ENCODE data around the gene ANKRD11. TPM values are rescaled to one million over a fixed set of nuclear protein-coding genes. Genes with fewer than 3 reads are reported as not detected.
A peak's percentile ranks its signal among the peaks of the same experiment; 100 is the strongest.

Gene ANKRD11
- 72.7 TPM for polyA plus RNA-seq (ENCODE audit: insufficient read length)

DNA sequence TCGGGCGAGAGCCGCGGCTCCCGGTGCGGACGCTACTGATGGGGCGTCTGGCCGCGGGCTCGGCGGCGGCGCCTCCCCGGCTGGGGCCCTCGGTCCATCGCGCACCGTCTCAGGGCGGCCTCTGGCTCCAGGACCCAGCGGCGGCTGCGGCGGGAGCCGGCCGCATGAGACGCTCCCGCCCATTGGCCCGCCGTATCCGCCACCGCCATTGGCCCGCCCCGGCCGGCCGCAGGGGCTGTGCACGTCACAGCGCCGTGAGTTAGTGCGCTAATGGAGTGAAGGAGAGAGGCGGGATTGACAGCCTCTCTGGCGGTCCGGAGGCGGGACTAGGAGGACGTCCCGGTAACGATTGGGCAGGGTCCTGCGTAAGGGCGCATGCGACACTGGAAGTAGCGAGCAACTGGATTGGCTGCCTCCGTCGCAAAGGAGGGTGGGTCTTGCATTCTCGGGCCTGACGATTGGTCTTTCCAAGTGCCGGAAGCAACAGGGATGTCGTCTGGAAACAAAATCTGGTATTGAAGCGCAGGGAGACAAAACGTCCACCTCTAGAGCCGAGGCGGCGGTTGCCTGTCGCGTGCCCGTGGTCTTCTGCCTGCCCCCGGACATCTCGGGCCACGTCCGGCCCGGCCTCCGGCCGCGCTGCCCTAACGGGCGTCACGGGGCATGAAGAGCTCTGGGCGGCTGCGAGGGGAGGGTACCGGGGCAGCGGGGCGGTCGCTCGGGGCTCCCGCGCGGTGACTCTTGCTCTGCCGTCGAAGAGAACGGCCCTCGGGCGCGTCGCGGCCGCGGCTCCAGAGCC is at the start of gene ANKRD11:
TSS of gene ANKRD11 (minus strand) at position 123 of the 799 bp plus-strand sequence. CDS start 173,542 bp downstream, outside the sequence.
- peak; percentile 99 for DNase-seq

DNA sequence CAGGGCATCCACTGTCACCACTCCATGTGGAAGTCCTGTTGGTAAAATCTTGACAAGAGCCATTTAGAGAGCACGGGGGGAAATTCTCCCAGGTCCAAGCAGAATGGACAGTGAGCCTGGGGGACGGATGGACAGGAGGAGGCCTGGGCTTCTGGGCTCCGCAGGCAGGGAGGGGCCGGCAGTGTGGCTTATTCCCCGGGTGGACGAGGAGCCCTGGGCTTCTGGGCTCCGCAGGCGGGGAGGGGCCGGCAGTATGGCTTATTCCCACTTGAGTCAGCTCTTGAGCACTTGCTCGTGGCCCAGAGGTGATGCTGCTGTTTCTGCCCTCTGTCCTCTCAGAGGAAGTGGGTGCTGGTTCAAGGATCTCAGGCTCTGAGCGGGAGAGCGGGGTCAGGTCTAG is 47.9 kb upstream of the ANKRD11 start:
- DNase-seq = no peak

DNA sequence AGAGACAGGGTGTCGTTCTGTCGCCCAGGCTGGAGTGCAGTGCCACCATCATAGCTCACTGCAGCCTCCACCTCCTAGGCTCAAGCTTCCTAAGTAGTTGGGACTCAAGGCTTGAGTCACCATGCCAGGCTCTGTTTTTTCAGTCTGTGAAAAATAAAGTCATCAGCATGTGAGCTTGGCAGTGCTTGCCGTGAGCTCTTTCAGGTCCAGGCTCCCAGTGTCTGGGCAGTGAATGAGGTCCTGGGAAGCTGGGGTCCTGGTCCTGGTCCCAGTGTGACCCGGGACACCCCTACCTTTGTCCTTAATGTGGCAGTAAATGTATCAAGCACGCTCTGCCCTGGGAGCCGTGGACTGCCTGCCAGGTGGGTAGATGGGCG is 47.2 kb upstream of the ANKRD11 start:
- no peak for DNase-seq

DNA sequence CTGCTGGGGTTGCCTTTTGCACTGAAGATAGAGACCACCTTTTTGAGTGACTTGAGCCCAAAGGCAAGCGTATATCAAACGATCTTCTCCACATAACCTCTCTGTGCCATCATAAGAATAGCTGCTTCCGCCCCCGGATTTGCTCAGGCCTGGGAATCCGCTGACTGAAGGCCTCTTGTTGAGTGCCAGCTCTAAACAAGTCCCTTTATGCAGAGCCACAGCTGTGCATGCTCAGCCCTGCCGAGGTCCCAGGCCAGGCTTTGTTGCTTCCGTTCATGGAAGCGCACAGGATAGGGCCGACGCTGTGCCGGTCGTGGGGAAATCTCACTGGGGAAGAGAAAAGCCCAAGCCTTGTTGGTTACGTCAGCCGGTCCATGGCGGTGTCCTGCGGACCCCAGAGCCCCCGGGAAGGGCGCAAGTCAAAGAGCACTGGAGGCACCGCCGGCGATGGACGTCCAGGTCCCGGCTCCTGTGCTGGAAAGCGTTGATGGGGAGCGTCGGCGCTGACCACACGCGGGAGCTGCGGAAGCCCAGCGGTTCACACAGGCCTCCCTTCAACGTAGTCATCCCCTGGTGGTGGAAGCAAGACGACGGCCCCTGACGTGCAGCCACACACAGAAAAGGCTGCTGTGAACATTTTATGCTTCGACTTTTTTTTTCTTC is 46.7 kb upstream of the ANKRD11 start:
- DNase-seq = no peak

DNA sequence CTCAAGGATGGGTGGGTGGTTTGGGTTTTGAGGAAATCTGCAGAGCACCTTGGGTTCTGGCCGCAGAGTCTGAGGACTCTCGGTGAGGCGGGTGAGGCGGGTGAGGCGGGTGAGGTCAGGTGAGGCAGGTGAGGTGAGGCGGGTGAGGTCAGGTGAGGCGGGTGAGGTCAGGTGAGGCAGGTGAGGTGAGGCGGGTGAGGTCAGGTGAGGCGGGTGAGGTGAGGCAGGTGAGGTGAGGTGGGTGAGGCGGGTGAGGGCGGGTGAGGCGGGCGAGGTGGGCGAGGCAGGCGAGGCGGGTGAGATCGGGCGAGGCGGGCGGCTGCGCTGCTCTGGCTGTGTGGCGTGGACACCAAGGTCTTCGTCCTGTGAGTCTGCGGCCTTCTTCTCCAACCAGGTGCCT is 46.0 kb upstream of the ANKRD11 start:
- DNase-seq = no peak

DNA sequence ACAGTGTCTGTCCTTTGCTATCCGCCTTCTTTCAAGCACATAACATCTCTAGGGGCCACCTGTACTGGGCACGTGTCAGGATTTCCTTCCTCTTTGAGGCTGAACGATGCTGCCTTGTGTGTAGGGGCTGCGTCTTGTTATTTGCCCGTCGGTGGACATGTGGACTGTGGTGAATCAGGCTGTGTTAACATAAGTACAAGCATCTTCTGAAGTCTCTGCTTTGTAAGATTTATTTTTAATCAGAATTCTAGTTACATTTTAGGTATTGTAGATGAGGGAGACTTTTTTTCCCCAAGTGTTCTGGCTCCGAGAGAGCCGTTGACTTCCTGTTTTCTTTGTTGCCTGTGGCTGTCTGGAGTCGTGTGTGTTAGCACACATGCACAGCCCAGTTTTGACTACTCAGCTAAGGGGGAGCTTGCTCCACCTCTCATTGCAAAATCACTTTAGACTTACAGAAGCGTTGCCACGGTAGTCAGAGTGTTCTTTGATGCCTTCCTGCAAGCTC is 43.9 kb upstream of the ANKRD11 start:
- DNase-seq = peak; percentile 31

DNA sequence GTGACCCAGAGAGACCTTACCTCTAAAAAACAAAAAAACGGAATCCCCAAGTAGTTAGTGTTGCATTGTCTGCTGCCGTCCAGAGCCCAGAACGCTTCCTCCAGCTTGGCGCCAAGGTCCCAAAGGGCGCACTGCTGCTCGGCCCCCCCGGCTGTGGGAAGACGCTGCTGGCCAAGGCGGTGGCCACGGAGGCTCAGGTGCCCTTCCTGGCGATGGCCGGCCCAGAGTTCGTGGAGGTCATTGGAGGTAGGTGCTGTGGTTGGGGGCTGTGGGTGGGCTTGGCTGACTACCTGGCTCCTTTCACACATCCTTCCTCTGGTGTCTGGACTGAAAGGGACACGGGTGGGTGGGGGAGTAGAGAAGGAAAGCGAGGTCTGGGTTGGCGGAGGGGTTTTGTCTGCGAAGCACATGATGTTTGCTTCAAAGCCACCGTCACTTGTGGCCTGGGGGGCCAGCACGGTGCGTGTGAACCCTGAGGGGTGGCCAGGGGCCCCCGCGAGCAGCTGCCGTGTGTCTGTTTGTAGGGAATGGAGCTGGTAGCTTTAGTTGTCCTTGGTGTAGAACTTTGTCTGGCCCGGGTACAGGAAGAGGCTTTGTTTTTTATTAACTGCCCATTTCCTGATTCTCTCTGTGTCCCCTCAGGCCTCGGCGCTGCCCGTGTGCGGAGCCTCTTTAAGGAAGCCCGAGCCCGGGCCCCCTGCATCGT is 41.6 kb upstream of the ANKRD11 start:
- no peak for DNase-seq

DNA sequence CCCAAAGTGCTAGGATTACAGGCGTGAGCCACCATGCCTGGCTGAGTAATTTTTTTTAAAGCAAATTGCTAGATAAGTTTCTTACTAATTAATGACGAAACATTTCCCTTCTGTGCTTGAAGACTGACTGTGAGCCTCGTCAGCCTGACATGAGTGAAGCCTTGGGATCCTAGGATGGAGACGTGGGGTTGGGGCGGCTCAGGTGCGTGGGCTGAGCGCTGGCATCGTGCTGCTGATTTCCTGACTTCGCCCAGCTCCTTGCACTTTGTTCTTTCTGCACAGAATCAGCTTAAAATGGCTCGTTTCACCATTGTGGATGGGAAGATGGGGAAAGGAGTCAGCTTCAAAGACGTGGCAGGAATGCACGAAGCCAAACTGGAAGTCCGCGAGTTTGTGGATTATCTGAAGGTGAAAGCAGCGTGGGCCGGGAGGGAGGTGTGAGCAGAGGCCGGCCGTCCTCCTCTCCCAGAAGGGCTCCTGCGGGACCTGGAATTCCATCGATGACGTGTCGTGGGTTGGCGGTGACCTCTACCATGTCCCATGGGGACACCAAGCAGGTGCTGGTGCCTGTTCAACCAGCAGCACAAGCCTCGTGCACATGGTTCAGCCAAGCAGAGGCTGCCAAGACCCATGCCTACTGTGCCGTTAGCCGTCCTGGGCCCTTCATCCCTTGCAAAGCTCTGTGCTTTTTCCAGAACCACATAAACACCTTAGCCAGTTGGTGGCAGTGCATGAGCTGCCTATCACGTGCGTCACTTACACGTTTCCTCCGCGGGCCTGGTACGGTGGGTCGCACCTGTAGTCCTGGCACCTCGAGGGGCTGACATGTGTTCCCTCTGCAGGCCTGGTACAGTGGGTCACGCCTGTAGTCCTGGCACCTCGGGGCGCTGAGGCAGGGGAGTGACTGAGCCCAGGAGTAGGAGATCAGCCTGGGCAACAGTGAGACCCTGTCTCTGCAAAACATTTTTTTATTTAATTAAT is 40.3 kb upstream of the ANKRD11 start:
- DNase-seq = no peak

DNA sequence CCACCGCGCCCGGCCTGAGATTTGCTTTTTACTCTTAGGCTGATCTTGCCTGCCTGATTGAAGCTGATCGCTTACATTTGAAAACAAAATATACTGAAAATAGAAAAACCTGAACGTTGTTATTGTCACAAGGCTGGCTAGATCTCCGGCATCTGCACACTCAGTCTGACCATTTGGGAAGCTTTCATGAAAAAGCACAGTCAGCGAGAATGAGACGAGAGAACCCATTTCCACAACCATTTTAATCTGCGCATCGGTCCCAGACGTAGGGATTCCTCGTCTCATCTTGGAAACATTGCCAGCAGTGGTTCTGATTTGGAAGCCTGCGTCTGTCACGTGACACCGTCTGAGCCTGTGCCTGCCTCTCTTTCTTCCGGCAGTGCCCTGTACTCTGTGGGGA is 38.7 kb upstream of the ANKRD11 start:
- DNase-seq = no peak

DNA sequence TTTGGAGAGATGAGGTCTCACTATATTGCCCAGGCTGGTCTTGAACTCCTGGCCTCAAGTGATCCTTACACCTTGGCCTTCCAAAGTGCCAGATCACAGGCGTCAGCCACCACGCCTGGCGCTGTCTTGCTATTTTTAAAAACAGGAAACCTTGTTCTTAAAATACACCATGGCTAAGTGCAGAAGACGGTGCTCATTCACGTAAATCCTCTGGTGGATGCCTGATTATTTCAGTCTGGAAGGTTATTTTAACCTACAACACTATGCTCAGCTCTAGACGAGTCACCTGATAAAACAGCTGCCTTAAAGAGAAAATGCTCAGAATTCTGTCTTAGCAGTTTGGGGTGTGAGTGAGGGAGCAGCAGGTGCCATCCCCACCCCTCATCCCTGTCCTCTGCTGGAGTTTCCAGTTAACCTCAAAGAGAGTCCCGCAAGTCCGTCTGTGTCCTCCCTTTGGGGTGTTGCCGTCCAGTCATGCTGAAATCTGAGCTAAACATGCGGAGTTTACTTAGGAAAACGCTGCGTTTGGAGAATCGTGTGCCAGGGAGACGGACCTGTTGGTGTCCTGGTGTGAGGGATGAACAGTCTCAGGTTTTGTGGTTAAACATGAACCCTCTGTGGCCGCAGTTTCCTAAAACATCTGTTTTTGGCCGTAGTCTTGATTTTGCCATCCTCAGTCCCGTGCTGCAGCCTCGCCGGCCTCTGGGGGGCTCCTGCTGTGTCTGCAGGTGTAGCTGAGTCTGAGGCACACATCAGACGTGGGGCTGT is 35.0 kb upstream of the ANKRD11 start:
- no peak for DNase-seq

DNA sequence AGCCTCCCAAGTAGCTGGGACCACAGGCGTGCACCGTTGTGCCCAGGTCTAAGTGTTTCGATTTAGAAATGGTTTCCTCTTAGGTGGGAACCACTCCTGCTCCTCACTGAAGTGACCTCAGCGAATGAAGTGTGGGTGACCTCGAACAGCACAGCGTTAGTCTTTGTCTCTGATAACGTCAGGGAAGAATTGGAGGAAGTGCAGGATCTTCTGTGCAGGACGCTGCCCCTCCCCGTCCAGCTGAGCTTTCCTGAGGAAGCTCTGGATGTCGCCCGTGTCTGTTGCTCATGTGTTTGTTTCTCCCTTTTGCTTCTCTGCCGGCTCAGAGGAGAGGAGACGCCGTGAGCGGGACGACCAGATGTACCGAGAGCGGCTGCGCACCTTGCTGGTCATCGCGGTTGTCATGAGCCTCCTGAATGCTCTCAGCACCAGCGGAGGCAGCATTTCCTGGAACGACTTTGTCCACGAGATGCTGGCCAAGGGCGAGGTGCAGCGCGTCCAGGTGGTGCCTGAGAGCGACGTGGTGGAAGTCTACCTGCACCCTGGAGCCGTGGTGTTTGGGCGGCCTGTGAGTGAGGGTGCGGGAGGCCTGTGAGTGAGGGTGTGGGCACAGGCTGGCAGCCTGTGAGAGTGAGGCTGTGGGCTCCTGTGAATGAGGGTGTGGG is 33.5 kb upstream of the ANKRD11 start:
- DNase-seq = no peak

DNA sequence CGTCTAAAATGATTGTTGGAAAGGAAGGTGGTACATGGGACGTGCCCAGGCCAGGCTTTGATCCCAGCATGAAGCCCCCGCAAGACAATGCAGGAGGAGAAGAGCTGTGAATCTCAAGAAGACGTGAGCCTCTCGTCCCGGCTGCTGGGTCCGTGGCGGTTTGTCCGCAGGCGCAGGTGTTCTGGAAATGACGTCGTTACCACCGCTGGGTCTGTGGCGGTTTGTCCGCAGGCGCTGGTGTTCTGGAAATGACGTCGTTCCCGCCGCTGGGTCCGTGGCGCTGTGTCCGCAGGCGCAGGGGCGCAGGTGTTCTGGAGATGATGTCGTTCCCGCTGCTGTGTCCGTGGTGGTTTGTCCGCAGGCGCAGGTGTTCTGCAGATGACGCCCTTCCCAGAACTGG is 31.9 kb upstream of the ANKRD11 start:
- no peak for DNase-seq

DNA sequence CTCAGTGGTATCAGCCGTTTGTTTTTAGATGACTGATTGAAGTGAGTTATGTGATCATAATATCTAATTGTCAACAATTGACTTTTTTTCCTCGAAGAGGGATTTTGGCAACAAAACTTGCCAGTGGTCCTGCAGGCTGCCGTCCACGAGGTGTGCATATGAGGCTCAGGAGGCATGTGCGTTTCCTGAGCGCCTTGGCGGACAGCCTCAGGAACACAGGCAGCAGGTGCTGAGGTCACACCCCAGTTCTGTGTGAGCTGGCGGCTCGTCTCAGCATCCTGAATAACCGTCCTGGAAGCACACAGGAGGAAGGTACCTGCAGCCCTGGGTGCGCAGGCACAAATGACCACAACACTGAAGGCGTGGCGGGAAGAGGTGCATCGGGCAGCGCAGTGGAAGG is 29.5 kb upstream of the ANKRD11 start:
- DNase-seq = no peak

DNA sequence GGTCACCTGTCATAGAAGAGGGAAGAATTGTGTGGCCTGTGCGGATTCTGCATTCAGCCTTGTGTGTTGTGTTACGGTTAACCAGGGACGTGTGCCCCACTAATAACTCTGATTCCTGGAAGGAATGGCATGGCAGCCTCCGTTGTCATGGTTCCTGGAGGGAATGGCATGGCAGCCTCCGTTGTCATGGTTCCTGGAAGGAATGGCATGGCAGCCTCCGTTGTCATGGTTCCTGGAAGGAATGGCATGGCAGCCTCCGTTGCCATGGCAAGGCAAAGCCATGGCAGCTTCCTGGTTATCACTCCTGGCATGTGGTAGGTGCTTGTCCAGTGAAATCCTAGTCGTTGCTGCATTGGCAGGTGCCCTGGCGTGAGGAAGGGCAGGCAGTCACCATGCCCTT is 26.8 kb upstream of the ANKRD11 start:
- no peak for DNase-seq

DNA sequence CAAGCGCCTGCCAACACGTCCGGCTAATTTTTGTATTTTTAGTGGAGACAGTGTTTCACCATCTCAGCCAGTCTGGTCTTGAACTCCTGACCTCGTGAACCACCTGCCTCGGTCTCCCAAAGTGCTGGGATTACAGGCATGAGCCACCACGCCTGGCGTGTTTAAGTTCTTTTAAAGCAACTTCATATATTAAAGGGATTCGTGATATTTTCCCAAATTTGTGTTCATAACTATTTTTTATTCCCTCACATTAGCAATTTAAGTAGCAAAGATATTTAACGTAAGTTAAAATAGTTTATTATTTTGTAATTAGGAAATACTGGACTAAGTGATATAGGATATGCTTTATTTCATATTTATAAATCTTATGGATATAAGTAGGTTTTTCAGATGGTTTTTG is 22.1 kb upstream of the ANKRD11 start:
- DNase-seq = no peak

DNA sequence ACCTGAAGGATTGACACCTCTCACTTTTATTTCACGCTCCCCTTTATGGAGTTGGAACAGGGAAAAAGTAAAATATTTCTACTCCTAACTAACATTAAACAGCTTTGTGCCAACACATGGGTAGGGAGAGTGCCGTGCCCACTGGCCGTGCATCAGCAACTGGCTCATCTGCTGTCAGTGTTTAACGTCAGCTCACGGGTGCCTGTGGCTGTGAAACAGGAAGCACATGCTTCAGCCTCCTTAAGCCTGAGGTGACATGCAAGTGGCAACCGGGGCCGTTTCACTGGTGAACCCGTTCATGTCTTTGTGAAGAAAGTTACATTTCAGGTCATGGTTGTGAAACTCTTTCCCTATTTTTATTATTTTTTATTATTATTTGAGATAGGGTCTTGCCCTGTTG is 21.0 kb upstream of the ANKRD11 start:
- no peak for DNase-seq

DNA sequence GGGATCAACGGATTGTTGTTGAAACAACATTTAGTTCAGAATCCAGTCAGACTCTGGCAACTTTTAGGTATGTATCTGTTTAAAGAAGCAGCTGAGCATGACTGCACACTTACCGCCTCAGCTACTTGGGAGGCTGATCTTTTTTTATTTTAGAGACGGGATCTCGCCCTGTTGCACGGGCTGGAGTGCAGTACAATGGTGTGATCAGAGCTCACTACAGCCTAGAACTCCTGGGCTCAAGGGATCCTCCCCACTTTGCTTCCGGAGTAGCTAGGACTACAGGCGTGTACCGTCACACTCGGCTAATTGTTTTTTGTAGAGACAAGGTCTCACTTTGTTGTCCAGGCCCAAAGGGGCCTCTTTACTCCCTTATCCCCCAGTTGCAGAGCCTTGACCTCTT is 20.2 kb upstream of the ANKRD11 start:
- DNase-seq = no peak

DNA sequence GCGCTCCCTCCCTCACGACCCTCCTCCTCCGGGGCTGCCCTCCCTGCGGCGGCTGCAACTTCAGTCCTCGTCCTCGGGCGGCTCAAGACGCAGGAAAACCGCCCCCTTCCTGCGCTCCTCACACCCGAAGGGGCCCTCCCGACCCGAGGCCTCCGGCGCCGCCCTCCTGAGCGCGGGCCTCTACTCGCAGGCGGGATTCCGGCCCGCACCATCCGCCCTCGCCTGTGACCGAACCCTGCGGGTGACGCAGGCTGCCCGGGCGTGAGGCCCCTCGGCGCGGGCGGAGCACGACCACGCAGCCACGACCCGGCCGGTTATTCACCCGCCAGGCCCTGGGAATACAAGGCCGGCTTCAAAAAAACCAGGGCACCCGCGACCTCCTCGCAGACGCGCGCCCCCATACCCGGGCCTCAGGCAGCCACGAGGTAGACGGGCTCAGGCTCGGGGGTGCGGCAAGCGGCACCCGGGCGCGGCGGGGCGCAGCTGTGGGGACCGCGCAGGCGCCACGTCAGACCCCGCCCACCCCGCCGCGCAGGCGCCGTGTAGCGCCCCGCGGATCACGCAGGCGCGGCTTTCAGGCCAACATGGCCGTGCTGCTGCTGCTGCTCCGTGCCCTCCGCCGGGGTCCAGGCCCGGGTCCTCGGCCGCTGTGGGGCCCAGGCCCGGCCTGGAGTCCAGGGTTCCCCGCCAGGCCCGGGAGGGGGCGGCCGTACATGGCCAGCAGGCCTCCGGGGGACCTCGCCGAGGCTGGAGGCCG is 17.7 kb upstream of the ANKRD11 start, which contains the start of gene SPG7:
TSS of gene SPG7 (plus strand) at position 570 of the 757 bp plus-strand sequence. CDS start at position 585, 15 bp downstream.
- peak; percentile 96 for DNase-seq

DNA sequence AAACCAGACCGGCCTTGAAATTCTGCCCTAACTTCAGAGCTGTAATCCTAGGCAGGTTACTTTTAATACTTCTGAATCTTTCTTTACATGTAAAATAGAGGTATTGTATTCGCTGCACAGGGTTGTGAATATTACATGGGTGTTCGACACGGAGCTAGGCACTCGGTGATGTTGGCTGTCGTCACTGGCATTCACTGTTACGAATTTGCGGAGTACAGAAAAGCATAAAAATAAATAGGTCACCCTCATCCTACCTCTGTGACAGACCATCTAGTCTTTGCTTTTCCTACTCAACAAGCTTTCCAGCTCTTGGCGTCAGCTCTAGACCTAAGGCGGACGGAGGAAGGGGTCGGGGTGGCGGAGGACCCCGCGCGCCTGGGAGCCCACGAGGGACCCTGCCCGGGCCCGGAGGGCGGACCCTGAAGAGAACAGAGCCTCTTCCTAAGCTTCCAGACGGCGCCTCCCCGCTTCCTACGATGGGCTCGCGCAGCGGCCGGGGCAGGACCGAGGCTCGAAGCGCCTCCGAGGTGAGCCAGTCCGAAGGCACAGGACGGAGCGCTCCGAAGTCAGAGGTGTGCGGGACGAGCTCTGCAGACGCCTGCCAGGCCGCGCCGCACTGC is 17.0 kb upstream of the ANKRD11 start:
- no peak for DNase-seq

Measured in hindlimb muscle (tissue), 1 donor.